SK-N-SH (cell line): ENCODE results near the gene APOOL.

Experiments used
- CHD2 ChIP-seq: fragments of 150-350 bp; IDR thresholded peaks from 2 replicates; pipeline ENCODE4 v1.6.1; 2018; ENCODE audit warnings: low read length; ENCODE audit not compliant: partially characterized antibody
- EP300 ChIP-seq, 2 experiments: IDR thresholded peaks; 2 replicates each; pipeline versions ENCODE4 v1.4.0 to v1.6.1; 2012; ENCODE audit warnings: borderline replicate concordance in 1 of 2, low read depth in 1 of 2, low read length in 1 of 2
- RCOR1 ChIP-seq: fragments of 150-350 bp; IDR thresholded peaks from 2 replicates; pipeline ENCODE4 v1.6.1; 2017; ENCODE audit warnings: antibody characterized with exemption, low read length
- RFX5 ChIP-seq: IDR thresholded peaks from 2 replicates; pipeline ENCODE4 v1.6.1; 2012; ENCODE audit warnings: mild to moderate bottlenecking, improper control_type of control experiment, low read length
- TF ChIP-seq, protein P1 (sequence below): IDR thresholded peaks from 2 replicates; pipeline ENCODE4 v1.4.0; 2012; ENCODE audit warnings: low read depth
- TF ChIP-seq, protein P2 (sequence below): fragments of 200-600 bp; sonication (generic); IDR thresholded peaks from 2 replicates; pipeline ENCODE4 v1.6.1; 2017; ENCODE audit warnings: antibody characterized with exemption, mild to moderate bottlenecking, moderate library complexity
- TF ChIP-seq, protein P3 (sequence below): fragments of 150-350 bp; IDR thresholded peaks from 2 replicates; pipeline ENCODE4 v1.6.1; 2016; ENCODE audit warnings: mild to moderate bottlenecking, low read depth, low read length
- TF ChIP-seq, protein P4 (sequence below): fragments of 150-350 bp; IDR thresholded peaks from 2 replicates; pipeline ENCODE4 v1.6.1; 2017; ENCODE audit warnings: antibody characterized with exemption, low read length, low read depth, borderline replicate concordance
- TF ChIP-seq, protein P5 (sequence below): IDR thresholded peaks from 2 replicates; pipeline ENCODE4 v1.4.0; 2012; ENCODE audit warnings: low read depth, borderline replicate concordance

DNA sequence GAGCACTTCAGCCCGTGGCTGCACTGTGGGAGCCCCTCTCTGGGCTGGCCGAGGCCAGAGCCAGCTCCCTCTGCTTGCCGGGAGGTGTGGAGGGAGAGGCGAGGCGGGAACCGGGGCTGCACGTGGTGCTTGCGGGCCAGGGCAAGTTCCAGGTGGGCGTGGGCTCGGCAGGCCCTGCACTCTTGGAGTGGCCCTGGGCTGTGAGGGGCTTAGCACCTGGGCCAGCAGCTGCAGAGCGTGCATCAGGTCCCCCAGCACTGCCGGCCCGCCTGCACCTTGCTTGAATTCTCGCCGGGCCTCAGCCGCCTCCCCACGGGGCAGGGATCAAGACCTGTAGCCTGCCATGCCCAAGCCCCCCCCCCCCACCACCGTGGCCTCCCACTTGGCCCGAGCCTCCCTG, 28.9 kb upstream of the APOOL start:
- TF ChIP-seq, protein P1, sequence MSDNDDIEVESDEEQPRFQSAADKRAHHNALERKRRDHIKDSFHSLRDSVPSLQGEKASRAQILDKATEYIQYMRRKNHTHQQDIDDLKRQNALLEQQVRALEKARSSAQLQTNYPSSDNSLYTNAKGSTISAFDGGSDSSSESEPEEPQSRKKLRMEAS, result no peak
- TF ChIP-seq, protein P2, sequence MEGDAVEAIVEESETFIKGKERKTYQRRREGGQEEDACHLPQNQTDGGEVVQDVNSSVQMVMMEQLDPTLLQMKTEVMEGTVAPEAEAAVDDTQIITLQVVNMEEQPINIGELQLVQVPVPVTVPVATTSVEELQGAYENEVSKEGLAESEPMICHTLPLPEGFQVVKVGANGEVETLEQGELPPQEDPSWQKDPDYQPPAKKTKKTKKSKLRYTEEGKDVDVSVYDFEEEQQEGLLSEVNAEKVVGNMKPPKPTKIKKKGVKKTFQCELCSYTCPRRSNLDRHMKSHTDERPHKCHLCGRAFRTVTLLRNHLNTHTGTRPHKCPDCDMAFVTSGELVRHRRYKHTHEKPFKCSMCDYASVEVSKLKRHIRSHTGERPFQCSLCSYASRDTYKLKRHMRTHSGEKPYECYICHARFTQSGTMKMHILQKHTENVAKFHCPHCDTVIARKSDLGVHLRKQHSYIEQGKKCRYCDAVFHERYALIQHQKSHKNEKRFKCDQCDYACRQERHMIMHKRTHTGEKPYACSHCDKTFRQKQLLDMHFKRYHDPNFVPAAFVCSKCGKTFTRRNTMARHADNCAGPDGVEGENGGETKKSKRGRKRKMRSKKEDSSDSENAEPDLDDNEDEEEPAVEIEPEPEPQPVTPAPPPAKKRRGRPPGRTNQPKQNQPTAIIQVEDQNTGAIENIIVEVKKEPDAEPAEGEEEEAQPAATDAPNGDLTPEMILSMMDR, result no peak
- TF ChIP-seq, protein P3, sequence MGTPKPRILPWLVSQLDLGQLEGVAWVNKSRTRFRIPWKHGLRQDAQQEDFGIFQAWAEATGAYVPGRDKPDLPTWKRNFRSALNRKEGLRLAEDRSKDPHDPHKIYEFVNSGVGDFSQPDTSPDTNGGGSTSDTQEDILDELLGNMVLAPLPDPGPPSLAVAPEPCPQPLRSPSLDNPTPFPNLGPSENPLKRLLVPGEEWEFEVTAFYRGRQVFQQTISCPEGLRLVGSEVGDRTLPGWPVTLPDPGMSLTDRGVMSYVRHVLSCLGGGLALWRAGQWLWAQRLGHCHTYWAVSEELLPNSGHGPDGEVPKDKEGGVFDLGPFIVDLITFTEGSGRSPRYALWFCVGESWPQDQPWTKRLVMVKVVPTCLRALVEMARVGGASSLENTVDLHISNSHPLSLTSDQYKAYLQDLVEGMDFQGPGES, result no peak
- no peak for TF ChIP-seq CHD2
- TF ChIP-seq EP300 (IDR thresholded peaks at IDR 0.05; ENCODE audit: borderline replicate concordance in 1 of 2, low read depth in 1 of 2, low read length in 1 of 2), result no peak
- TF ChIP-seq, protein P4, sequence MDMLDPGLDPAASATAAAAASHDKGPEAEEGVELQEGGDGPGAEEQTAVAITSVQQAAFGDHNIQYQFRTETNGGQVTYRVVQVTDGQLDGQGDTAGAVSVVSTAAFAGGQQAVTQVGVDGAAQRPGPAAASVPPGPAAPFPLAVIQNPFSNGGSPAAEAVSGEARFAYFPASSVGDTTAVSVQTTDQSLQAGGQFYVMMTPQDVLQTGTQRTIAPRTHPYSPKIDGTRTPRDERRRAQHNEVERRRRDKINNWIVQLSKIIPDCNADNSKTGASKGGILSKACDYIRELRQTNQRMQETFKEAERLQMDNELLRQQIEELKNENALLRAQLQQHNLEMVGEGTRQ, result no peak
- TF ChIP-seq RFX5, result no peak
- TF ChIP-seq, protein P5, sequence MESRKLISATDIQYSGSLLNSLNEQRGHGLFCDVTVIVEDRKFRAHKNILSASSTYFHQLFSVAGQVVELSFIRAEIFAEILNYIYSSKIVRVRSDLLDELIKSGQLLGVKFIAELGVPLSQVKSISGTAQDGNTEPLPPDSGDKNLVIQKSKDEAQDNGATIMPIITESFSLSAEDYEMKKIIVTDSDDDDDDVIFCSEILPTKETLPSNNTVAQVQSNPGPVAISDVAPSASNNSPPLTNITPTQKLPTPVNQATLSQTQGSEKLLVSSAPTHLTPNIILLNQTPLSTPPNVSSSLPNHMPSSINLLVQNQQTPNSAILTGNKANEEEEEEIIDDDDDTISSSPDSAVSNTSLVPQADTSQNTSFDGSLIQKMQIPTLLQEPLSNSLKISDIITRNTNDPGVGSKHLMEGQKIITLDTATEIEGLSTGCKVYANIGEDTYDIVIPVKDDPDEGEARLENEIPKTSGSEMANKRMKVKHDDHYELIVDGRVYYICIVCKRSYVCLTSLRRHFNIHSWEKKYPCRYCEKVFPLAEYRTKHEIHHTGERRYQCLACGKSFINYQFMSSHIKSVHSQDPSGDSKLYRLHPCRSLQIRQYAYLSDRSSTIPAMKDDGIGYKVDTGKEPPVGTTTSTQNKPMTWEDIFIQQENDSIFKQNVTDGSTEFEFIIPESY, result no peak
- no peak for TF ChIP-seq RCOR1
